Heart left ventricle (tissue), 16 donors: ENCODE results near the gene ZNF804A. TPM values are rescaled to one million over a fixed set of nuclear protein-coding genes. Genes with fewer than 3 reads are reported as not detected.

ENCODE experiments used
- ATAC-seq, 4 donors: fragments of 200-7000 bp; cut with Tn5 transposase; one replicate each; pipeline ENCODE4 v1.9.1; 2020 to 2022; ENCODE audit warnings: moderate library complexity in 4 of 4, mild to moderate bottlenecking in 3 of 4, moderate number of reproducible peaks in 1 of 4
- DNase-seq, 5 donors: peaks; one replicate each; pipeline ENCODE4 v3.0.0-alpha.2; 2020
- H3K27ac ChIP-seq, 12 donors: fragments of 200-600 bp; sonication (generic) in 4 of 12; one replicate each; pipeline versions ENCODE4 v1.5.0 to v1.8.0; 2016 to 2022; ENCODE audit warnings: mild to moderate bottlenecking in 2 of 12
- H3K27me3 ChIP-seq, 9 donors: fragments of 200-600 bp; sonication (generic) in 2 of 9; one replicate each; pipeline versions ENCODE4 v1.5.1 to v1.8.0; 2016 to 2022; ENCODE audit warnings: mild to moderate bottlenecking in 3 of 9
- H3K36me3 ChIP-seq, 9 donors: fragments of 200-600 bp; sonication (generic) in 2 of 9; one replicate each; pipeline versions ENCODE4 v1.5.0 to v1.8.0; 2018 to 2022; ENCODE audit warnings: mild to moderate bottlenecking in 2 of 9
- H3K4me1 ChIP-seq, 12 donors: fragments of 200-600 bp; sonication (generic) in 4 of 12; one replicate each; pipeline versions ENCODE4 v1.5.0 to v1.8.0; 2016 to 2022; ENCODE audit warnings: mild to moderate bottlenecking in 3 of 12
- H3K4me3 ChIP-seq, 12 donors: fragments of 200-600 bp; sonication (generic) in 4 of 12; one replicate each; pipeline versions ENCODE4 v1.5.0 to v1.8.0; 2017 to 2022; ENCODE audit warnings: mild to moderate bottlenecking in 9 of 12, moderate library complexity in 4 of 12
- H3K9me3 ChIP-seq, 12 donors: fragments of 200-600 bp; sonication (generic) in 4 of 12; one replicate each; pipeline versions ENCODE4 v1.5.0 to v1.8.0; 2016 to 2022; ENCODE audit warnings: mild to moderate bottlenecking in 1 of 12
- CTCF ChIP-seq, 12 donors: fragments of 200-600 bp; sonication (generic) in 4 of 12; IDR thresholded peaks; one replicate each; pipeline versions ENCODE4 v1.5.0 to v1.8.0; 2018 to 2022; ENCODE audit warnings: antibody characterized with exemption in 12 of 12, mild to moderate bottlenecking in 5 of 12
- POLR2A ChIP-seq, 2 donors: fragments of 450-650 bp; IDR thresholded peaks; one replicate each; pipeline ENCODE4 v1.6.1; 2017; ENCODE audit warnings: antibody characterized with exemption in 2 of 2, mild to moderate bottlenecking in 2 of 2, moderate library complexity in 2 of 2
- WGBS, 4 donors: extraction: QIAGEN DNeasy Blood & Tissue Kit in 2 of 4; methylation state at CpG; one replicate each; pipeline versions ENCODE4 v1.1.5 to v1.1.7; 2013 to 2018; 5-methylcytosine and 5-hydroxymethylcytosine counted together
- intact Hi-C, 10 donors: fragments of 100-400 bp; cut with DNase I; formaldehyde crosslinking; loops; one replicate each; pipeline versions ENCODE4 v1.11.1 to v1.14.2; 2022
- polyA plus RNA-seq, 2 donors: library from polyadenylated mRNA; stranded (reverse); fragments of 200-250 nt; gene quantifications; one replicate each; pipeline ENCODE4 v1.2.3, GENCODE V29; 2013
- total RNA-seq, 9 donors: library from RNA; depleted of rRNA in 2 of 9; stranded (reverse); fragments of >200 nt in 2 of 9; fragmentation: NEBNext Ultra II Directional in 3 of 9; extraction: Animal tissue kit (Norgen Biotek cat#: 25700) in 3 of 9; gene quantifications; one replicate each; pipeline versions ENCODE4 v1.1.0 to v1.2.4, GENCODE V29; 2016 to 2023
- donor health status: ischemic (EF 13 %, LVEDD 7.1; RV severe dilation, severe dysfunction).
- donor health status: healthy with polysubstance abuse.
- donor health status: DM: no; HTN: yes; CAD: no.
- donor health status: DM: no; HTN: no; CAD: no.
- donor health status: ischemic (EF 25% LVEDD 6.9; RV normal size, moderate dysfunction).
- donor health status: ischemic (EF 25% LVEDD 5.7; RV mildly dilated, moderate dysfunction).
- donor health status: healthy.
- donor health status: DM: yes; HTN: yes; CAD: no.
- donor health status: ischemic (EF 35%, LVEDD 5.7; RV mildly dilated, moderate dysfunction).
- donor health status: nonischemic (EF 11% LVEDD 7.7; RV severe dilation, severe dysfunction).
- donor health status: DM: yes; HTN: yes; CAD: no.
- donor health status: PGD.
- donor health status: ischemic (EF 29% LVEDD 5.4; RV normal size, mild dysfunction).
- donor health status: nonischemic (EF 23%, LVEDD 6.1; RV moderate dilation, normal function).

The ZNF804A gene
- total and polyA plus RNA-seq, 11 donors, result 0.06 to 0.08 TPM; not detected in 9

- TF ChIP-seq CTCF (IDR thresholded peaks at IDR 0.05), result no peak
- TF ChIP-seq POLR2A (IDR thresholded peaks at IDR 0.05), result no peak
- Histone ChIP-seq H3K27me3 (no peaks in the 10 kb centered on the region), H3K9me3 (peaks cover 0 to 4% (median 0%) of the 10 kb centered on the region in 12 donors), H3K4me3 (no peak overlapping the region), H3K36me3 (no peaks in the 10 kb centered on the region), H3K4me1 (no peaks in the 10 kb centered on the region), H3K27ac (no peak overlapping the region)
- DNase-seq (no peak), ATAC-seq (no peak)
- WGBS, 4 donors, result 54 to 73% (median 67%) methylated on average over 3 of the region's 3 CpGs
- intact Hi-C loops, result no loop called here
Observed at GRCh38 chr2:184729581-184729980, 131.3 kb downstream of the ZNF804A start.

GRCh38 chr2:184730288-184730687 is 132.0 kb downstream of the ZNF804A start:
- no peaks in the 10 kb centered on the region for H3K27me3 ChIP-seq
- intact Hi-C loops, result no loop called here
- H3K4me3 ChIP-seq, result no peak overlapping the region
- H3K9me3 ChIP-seq, result peaks cover 0 to 9% (median 0%) of the 10 kb centered on the region in 12 donors
- 78 to 85% (median 84%) methylated on average over 1 of the region's 1 CpG for WGBS, 4 donors
- no peak for DNase-seq
- no peaks in the 10 kb centered on the region for H3K4me1 ChIP-seq
- no peak overlapping the region for H3K27ac ChIP-seq
- no peaks in the 10 kb centered on the region for H3K36me3 ChIP-seq
- TF ChIP-seq POLR2A (IDR thresholded peaks at IDR 0.05) (no peak), CTCF (IDR thresholded peaks at IDR 0.05) (no peak)
- no peak for ATAC-seq

- peaks cover 0 to 9% (median 0%) of the 10 kb centered on the region in 12 donors for H3K9me3 ChIP-seq
- intact Hi-C loops, result no loop called here
- ATAC-seq, result no peak
- no peak overlapping the region for H3K27ac ChIP-seq
- no peaks in the 10 kb centered on the region for H3K27me3 ChIP-seq
- DNase-seq, result no peak
- H3K36me3 ChIP-seq, result no peaks in the 10 kb centered on the region
- H3K4me3 ChIP-seq, result no peak overlapping the region
- H3K4me1 ChIP-seq, result no peaks in the 10 kb centered on the region
- TF ChIP-seq POLR2A (IDR thresholded peaks at IDR 0.05) (no peak), CTCF (IDR thresholded peaks at IDR 0.05) (no peak)
Observed at GRCh38 chr2:184734338-184734737, 136.0 kb downstream of the ZNF804A start.

GRCh38 chr2:184735611-184736010 is 137.3 kb downstream of the ZNF804A start:
- no peaks in the 10 kb centered on the region for H3K36me3 ChIP-seq
- H3K9me3 ChIP-seq, result peaks cover 0 to 9% (median 0%) of the 10 kb centered on the region in 12 donors
- H3K27ac ChIP-seq, result no peak overlapping the region
- H3K4me3 ChIP-seq, result no peak overlapping the region
- no peaks in the 10 kb centered on the region for H3K4me1 ChIP-seq
- intact Hi-C loops, result no loop called here
- 78 to 91% (median 86%) methylated on average over 1 of the region's 1 CpG for WGBS, 4 donors
- ATAC-seq (no peak), DNase-seq (no peak)
- TF ChIP-seq CTCF (IDR thresholded peaks at IDR 0.05), result no peak
- TF ChIP-seq POLR2A (IDR thresholded peaks at IDR 0.05), result no peak
- H3K27me3 ChIP-seq, result no peaks in the 10 kb centered on the region
